HG03159 (cell line): ENCODE results near the gene CCM2.
"Not testable (repeated sequence)": the region's sequence is repeated elsewhere in the genome, so short reads cannot be mapped to it uniquely, and the experiment has no call there.

Experiments used
- ATAC-seq: cut with Tn5 transposase; IDR thresholded peaks from one replicate; pipeline ENCODE4 v1.9.1; 2021; ENCODE audit warnings: mild to moderate bottlenecking, moderate library complexity; ENCODE audit not compliant: unreplicated experiment

CCM2 gene

GRCh38 chr7:44980393-44981034 lies 19.5 kb upstream of the CCM2 start:
- ATAC-seq, result peak; percentile 44

GRCh38 chr7:44981035-44981706 lies 18.8 kb upstream of the CCM2 start:
- no peak for ATAC-seq

- no peak for ATAC-seq
These were observed 17.5 kb upstream of the CCM2 start for GRCh38 chr7:44982535-44982923.

- no peak for ATAC-seq
These were observed 17.0 kb upstream of the CCM2 start for GRCh38 chr7:44982970-44983369.

GRCh38 chr7:44983742-44984477 lies 16.1 kb upstream of the CCM2 start:
- ATAC-seq, result no peak

- no peak for ATAC-seq
These were observed 15.6 kb upstream of the CCM2 start for GRCh38 chr7:44984478-44984758.

- ATAC-seq, result no peak
These were observed 14.8 kb upstream of the CCM2 start for GRCh38 chr7:44985033-44985695.

- ATAC-seq, result no peak
These were observed 14.1 kb upstream of the CCM2 start for GRCh38 chr7:44985900-44986217.

- peak; percentile 93 for ATAC-seq
These were observed 13.6 kb upstream of the CCM2 start for GRCh38 chr7:44986218-44987053.

GRCh38 chr7:44987457-44987856 lies 12.5 kb upstream of the CCM2 start:
- ATAC-seq, result no peak

GRCh38 chr7:44987996-44988395 lies 12.0 kb upstream of the CCM2 start:
- ATAC-seq, result no peak

GRCh38 chr7:44988701-44989100 lies 11.3 kb upstream of the CCM2 start:
- no peak for ATAC-seq

GRCh38 chr7:44989132-44989531 lies 10.9 kb upstream of the CCM2 start:
- no peak for ATAC-seq

GRCh38 chr7:44990109-44991023 lies 9.6 kb upstream of the CCM2 start:
- ATAC-seq, result no peak

GRCh38 chr7:44992004-44992795 lies 7.8 kb upstream of the CCM2 start:
- not testable (repeated sequence) for ATAC-seq

GRCh38 chr7:44994877-44995554 lies 5.0 kb upstream of the CCM2 start:
- no peak for ATAC-seq

- ATAC-seq, result no peak
These were observed 4.2 kb upstream of the CCM2 start for GRCh38 chr7:44995555-44996493.
